HG03558 (cell line): Measurements from ENCODE around the gene MAOA.
"Not testable (repeated sequence)": the region's sequence is repeated elsewhere in the genome, so short reads cannot be mapped to it uniquely, and the experiment has no call there.

ENCODE experiments used
- ATAC-seq: cut with Tn5 transposase; IDR thresholded peaks from one replicate; pipeline ENCODE4 v1.9.1; 2021; ENCODE audit warnings: moderate number of reproducible peaks; ENCODE audit not compliant: unreplicated experiment; ENCODE audit errors: extremely low read depth

The MAOA gene

GRCh38 chrX:43656005-43656494 lies at the start of gene MAOA:
TSS of gene MAOA (plus strand) at chrX:43656299. CDS start at chrX:43656342, 43 bp downstream.
- ATAC-seq: no peak

GRCh38 chrX:43612400-43612799 lies 43.7 kb upstream of the MAOA start:
- ATAC-seq: no peak

GRCh38 chrX:43615660-43616059 lies 40.4 kb upstream of the MAOA start:
- ATAC-seq: no peak

DNA sequence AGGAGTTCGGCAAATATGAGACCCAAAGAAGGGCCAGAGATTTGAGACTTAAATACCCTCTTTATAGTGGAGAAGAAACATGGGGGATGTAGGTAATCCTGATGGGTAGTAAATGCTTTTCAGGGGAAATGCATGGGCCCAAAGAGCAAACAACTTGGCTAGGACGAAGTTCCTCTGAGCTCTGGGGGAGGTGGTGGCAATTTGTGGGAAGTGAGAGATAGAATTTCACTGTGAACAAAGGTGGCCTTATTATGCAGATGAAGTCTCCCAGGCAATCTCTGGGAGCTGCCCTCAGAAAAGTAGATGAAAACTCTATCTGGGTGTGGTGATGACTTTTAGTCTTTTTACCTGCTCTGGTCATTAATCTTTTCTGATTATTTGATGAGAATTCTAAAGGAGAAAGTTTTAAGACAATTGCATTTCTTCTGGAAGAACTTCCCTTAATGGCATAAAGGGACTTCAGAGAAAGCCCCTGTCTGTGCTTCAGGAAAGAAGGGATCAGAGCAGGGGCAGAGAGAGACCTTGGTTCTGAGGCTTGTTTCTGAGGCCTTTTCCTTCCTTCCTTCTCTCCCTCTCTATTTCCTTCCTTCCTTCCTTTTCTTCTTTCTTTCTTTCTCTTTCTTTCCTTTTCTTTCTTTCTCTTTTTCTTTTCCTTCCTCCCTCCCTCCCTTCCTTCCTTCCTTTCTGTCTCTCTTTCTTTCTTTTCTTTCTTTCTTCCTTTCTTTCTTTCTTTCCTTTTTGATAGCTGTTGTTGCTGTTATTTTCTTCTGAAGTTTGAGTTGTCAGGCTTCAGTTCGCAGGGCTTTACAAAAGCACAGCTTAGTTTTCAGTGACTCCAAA lies 37.5 kb upstream of the MAOA start:
- no peak for ATAC-seq

GRCh38 chrX:43619861-43620260 lies 36.2 kb upstream of the MAOA start:
- not testable (repeated sequence) for ATAC-seq

GRCh38 chrX:43627147-43627546 lies 29.0 kb upstream of the MAOA start:
- no peak for ATAC-seq

DNA sequence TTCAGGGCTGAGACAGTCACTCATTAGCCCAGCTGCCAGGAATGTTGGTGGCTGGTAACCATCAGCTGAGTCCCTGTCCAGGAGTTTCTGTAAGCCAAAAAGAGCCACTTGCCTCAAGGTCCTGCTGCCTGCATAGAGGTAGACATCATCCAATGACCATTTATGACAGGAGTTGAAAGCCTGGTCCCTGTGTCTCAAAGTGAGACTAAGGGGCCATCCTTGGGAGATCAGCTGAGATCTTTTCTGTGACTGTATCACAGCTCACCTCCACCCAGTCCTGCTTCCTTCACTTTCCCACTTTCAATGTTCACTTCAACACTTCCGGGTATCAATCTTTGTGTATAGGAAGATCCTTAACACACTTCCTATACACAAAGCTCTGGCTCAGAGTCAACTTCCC lies 28.4 kb upstream of the MAOA start:
- ATAC-seq: no peak

DNA sequence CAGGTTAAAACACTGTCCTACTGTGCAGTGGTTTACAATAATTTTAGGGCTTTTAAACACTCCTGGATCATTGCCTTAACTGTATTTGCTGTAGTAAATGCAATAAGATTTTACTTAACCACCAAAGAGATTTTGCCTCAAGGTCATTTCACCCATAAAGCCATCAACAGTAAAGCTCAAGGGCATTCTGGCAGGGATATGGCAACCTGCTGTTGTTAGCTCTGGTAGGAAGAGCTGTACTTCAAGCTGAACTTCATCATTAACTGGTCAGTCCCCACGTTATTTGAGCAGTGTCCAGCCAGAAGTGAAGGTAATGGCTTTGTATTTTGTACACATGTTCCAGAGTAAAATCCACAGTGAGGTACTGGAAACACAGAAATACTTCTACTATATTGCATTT lies 26.9 kb upstream of the MAOA start:
- ATAC-seq: no peak

GRCh38 chrX:43631841-43632240 lies 24.3 kb upstream of the MAOA start:
- no peak for ATAC-seq

DNA sequence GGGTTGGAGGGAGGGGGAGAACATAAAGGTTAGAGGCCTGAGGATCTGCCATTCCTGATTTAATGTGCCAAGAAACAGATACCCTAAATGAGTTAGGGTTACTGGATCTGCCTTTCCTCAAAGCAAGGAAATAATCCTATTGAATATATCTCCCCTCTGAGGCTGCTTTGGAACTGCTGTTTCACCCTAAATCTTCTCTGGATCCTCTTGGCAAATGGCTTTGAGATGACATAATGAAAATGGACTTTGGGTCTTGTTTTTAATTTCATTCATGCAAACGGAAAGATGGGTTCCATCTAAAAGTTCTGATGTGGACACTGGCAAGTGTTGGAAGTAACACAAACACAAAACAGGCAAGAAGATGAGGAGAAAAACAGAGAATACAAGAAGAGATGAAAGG lies 23.0 kb upstream of the MAOA start:
- ATAC-seq: no peak

DNA sequence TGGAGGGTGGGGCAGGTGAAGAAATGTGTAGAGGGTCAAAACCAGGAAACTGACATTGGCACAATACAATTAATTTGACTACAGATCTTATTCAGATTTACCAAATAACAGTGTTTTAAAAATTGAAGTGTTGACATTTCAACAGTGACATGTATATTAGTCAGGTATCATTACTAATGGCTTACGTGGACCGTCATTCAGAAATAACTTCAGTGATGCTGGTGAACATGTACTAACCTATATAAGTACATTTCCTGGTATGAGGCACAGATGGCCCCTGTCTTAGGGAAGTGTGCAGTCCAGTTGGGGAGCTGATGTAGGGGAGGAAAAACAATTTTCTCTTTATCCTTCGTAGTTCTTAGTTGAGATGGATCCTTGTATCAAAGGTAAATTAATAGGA lies 22.3 kb upstream of the MAOA start:
- ATAC-seq: no peak

DNA sequence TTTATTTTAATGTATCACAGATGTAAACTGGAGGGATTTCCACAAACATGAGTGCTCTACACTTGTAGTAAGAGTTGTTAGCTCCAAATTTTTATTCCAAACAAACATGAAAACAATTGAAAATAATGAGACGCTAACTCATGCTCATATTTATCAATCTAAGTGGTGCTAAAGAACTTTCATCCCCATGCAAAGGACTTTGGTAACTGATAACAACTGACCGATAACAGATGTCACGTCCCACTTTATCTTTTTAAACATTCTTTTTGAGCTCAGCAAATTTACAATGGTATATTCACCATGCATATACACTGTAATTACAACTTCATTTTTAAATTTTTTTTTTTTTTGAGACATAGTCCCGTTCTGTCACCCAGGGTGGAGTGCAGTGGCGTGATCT lies 15.6 kb upstream of the MAOA start:
- ATAC-seq: no peak

DNA sequence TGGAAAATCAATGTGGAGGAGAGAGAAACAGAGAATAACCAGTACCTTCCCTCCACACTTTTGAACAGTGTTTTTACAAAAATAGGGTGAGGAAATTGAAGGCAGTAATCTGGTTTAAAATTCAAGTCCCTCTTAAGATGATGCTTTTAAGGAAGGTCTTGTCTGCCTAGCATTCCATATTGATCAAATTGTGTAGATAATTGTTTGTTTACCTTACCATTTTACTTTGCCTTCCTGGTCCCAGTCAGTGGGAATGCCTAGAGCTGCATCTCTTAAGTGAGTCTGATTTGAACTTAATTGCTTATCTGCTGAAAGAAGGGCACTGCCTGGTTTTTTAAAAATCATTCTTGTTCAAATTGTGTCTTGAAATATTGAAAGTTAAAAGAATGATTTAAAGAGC lies 14.4 kb upstream of the MAOA start:
- ATAC-seq: no peak

DNA sequence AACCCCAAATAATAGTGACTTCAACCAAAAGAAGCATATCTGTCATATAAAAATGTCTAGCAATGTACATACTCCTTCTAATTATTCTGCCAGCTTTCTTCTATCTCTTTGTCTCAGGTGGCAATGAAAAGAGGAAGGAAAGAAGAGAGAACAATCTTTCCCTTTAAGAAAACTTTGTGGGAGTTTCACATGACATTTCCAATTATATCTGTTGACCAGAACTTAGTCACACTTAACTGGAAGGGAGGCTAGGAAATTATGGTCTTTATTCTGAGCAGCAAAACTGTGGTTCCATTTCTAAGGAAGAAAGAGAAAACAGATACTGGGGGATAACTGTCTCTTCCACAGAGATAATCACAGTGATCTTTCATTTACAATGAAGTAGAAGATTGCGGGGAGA lies 12.9 kb upstream of the MAOA start:
- ATAC-seq: no peak

DNA sequence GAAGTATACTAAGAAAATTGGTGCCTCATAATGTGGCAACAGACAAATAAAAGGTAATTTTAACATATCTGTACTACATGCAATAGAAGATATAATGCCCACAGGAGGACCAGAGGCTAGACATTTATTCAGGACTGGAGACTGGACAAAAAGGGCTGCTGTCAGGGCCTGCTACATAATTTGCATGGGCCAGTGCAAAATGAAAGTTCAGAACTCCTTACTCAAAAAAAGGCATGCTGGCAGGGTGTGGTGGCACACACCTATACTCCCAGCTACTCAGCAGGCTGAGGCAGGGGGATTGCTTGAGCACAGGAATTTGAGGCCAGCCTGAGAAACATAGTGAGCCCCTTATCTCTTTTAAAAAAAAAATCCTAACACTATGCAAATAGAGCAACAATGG lies 12.4 kb upstream of the MAOA start:
- no peak for ATAC-seq

DNA sequence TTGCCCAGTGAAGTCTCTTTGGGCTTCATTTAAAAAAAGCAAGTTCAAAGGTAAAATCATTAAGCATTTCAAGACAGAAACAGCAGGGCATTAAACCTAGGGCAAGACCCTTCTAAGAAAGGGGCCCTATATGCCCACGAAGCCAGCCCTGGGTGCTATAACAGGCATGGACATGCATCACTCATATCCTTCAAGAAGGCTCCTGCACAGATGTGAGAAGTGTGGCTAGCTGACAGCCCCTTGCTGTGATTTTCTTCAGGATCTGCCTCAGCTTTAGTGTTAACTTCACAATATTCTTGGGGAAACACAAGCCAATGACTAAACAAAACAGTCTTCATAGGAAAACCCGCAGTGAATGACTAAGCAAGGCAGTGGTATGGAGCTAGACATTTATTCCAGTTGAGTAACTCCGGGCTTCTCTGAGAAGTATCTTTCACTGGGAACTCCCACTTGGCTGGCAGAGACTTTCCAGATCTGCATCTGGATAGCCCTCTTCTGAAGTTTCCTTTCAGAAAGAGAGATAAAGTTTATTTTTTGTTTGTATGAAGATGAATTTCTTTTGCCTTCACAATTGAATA lies 11.9 kb upstream of the MAOA start:
- no peak for ATAC-seq

GRCh38 chrX:43646800-43647199 lies 9.3 kb upstream of the MAOA start:
- ATAC-seq: no peak

DNA sequence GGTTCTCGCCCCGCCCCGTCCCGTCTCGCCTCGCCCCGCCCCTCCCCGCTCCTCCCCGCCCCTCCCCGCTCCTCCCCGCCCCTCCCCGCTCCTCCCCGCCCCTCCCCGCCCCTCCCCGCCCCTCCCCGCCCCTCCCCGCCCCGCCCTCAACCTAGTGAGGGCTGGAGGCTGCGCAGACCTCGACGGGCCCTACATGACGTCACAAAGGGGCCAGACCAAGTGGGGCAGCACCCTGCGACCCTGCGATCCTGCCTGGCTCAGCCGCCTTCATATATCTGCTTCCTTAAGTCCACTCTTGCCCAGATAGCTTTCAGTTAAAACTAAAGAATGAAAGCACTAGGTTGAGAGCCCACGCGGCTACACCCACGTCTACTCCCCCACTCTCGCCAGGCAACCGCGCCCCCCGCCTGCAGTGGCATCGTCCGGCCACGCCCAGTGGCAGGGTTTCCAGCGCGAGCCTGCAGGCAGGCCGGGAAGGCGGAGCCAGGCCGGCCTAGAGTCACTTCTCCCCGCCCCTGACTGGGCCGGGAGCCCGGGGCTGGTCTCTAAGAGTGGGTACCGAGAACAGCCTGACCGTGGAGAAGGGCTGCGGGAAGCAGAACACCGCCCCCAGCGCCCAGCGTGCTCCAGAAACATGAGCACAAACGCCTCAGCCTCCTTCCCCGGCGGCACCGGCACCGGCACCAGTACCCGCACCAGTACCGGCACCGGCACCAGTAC lies 1.5 kb upstream of the MAOA start:
- peak; percentile 97 for ATAC-seq

DNA sequence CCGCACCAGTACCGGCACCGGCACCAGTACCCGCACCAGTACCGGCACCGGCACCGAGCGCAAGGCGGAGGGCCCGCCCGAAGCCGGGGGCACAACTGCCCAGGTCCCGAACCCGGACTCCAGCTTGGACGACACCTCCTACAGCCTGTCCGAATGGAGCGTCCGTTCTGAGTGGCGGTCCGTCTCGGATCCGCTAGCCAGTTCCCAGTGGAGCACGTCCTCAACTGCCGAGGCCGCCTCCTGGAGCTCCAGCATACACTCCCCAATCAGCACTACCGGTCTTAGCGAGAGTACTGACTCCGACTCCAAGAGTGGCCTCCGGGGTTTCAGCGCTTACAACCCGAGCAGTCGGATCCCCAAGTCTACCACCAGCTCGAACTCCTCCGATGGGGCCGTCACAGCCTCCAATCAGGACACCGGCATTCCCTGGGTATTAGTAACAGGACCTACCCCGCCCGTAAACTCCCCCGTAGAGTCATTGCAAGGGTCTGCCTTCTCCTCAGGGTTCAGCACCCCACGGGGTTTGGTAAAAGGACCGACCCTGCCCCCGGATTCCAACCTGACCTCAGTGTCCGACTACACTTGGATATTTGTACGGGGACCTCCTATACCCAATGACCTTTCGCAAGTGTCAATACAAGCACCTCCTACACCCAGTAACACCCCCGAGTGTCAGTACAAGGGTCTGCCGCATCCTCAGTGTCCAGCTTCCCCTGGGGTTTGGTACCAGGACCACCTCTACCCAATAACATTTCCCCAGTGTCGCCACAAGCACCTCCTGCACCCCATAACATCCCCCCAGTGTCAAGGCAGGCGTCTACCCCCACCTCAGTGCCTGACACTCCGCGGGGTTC lies 721 bp upstream of the MAOA start:
- no peak for ATAC-seq

DNA sequence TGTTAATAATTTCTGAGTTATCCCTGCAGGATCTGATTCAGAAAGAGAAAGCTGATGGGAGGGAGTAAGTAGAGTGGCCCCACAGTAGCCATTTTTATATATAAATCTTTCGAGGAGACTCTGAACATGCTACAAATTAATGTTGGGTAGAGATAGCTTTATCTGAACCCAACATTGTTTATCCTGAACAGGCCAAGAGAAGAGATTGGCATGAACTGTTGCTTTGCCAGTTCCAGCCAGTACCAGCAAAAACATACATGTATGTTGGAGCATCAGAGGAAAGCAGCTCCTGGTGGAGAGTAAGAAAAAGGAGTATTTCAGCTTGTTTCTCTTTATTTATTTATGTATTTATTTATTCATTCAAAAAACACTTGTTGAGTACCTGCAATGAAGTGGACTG lies 1.6 kb downstream of the MAOA start:
- no peak for ATAC-seq
